Coronary artery (tissue), 2 donors: ENCODE data around the gene DYNC2H1.

Experiments
- DNase-seq: peaks from one replicate; pipeline ENCODE4 v3.0.0-alpha.2; 2017; ENCODE audit warnings: low spot score
- H3K27ac ChIP-seq, 2 donors: fragments of 200-600 bp; sonication (generic); one replicate each; pipeline ENCODE4 v1.5.1; 2016 to 2019
- H3K4me3 ChIP-seq: fragments of 200-600 bp; sonication (generic); 2 replicates; pipeline ENCODE4 v1.5.1; 2016; ENCODE audit warnings: mild to moderate bottlenecking, moderate library complexity
- TF ChIP-seq, protein P1 (sequence below): fragments of 200-600 bp; sonication (generic); IDR thresholded peaks from one replicate; pipeline ENCODE4 v1.5.1; 2019; ENCODE audit warnings: antibody characterized with exemption

Gene DYNC2H1

DNA sequence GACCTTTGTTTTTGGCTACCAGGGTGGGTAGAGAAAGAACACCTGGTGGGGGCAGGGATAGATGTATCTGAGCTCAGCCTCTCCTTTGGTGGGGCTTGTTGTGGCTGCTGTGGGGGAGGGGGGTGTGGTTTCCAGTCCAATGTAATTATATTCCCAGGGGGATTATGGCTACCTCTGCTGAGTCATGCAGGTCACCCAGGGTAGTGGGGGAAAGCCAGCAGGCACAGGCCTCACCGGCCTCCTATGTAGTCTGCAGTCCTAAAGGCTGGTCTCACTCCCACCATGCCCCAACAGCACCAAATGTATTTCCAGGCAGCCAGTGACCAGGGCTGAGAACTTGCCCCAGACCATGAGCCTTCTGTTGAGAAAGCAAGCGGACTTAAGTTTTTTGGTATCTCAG lies 119.6 kb downstream of the DYNC2H1 start:
- Histone ChIP-seq H3K27ac (no peak overlapping the region), H3K4me3 (no peak overlapping the region)
- TF ChIP-seq, protein P1, sequence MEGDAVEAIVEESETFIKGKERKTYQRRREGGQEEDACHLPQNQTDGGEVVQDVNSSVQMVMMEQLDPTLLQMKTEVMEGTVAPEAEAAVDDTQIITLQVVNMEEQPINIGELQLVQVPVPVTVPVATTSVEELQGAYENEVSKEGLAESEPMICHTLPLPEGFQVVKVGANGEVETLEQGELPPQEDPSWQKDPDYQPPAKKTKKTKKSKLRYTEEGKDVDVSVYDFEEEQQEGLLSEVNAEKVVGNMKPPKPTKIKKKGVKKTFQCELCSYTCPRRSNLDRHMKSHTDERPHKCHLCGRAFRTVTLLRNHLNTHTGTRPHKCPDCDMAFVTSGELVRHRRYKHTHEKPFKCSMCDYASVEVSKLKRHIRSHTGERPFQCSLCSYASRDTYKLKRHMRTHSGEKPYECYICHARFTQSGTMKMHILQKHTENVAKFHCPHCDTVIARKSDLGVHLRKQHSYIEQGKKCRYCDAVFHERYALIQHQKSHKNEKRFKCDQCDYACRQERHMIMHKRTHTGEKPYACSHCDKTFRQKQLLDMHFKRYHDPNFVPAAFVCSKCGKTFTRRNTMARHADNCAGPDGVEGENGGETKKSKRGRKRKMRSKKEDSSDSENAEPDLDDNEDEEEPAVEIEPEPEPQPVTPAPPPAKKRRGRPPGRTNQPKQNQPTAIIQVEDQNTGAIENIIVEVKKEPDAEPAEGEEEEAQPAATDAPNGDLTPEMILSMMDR: no peak
- DNase-seq: no peak

DNA sequence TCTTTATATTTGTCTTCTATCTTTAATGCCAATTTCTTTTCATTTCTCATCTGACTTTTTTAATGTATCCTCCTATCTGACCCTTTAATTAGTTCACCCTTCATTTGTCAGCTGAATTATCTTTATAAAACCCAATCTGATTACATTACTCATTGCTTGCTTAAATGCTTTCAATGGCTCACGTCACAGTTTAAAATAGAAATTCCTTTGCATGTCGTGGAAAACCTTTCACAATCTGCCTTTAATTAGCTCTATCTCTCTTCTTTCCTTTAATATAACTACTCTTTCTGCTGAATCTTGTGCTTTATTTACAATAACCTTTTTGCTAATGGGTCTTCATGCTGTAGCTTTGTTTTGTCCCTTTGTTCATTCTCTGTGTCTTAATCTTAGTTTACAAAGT lies 125.7 kb downstream of the DYNC2H1 start:
- no peak overlapping the region for H3K27ac ChIP-seq
- H3K4me3 ChIP-seq: no peak overlapping the region
- TF ChIP-seq, protein P1: no peak
- DNase-seq: no peak

DNA sequence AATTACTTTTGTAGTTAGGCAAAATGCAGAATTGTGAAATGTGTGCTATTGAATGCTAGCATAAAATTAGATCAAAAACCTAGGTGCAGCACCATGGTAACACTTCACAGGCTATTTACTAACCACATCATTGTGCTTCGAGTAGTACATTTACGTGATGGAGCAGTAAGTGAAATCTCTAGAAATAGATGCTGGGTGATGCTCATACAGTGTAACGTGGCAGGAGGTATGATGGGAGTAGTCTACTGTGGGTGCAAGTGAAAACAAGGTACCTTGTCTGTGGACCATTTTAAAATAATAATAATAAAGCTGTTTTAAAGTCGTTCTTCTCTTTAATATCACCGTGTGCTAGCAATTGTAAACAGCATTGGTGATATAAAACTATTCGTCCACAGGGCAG lies 132.3 kb downstream of the DYNC2H1 start:
- TF ChIP-seq, protein P1: no peak
- no peak overlapping the region for H3K4me3 ChIP-seq
- H3K27ac ChIP-seq: no peak overlapping the region
- no peak for DNase-seq

DNA sequence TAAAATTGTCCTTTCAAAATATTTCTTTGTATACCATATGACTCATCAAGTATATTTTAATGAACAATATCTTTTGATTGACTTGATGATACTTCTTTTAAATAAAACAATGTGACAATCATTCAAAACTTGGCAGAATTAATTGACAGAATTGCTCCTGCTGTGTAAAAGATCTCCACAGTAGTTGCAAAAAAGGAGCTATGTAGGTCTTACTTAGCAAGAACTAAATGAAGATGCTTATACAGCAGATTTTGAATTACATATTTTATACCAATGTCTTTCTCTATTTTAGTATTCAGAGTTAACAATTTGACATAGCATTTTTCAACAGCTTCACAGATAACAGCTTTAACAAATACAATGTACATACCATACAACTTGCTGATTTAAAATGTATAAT lies 144.9 kb downstream of the DYNC2H1 start:
- Histone ChIP-seq H3K27ac (no peak overlapping the region), H3K4me3 (no peak overlapping the region)
- TF ChIP-seq, protein P1: no peak
- DNase-seq: no peak

DNA sequence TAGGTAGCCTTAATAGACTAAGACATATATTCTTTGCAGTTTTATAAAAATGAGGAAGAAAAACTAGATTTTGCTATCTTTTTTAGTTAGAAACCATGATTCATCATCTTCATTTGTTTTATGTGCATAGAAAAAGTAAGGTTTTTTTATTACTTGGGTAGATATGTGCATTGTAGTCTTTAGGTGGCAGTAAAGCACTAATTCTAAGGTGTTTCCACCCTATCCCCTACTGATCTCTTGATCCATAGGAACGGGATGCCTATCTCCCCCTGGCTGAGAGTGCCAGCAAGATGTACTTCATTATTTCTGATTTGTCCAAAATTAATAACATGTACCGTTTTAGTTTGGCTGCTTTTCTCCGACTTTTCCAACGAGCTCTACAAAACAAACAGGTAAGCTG lies 148.1 kb downstream of the DYNC2H1 start:
- H3K4me3 ChIP-seq: no peak overlapping the region
- H3K27ac ChIP-seq: no peak overlapping the region
- TF ChIP-seq, protein P1: no peak
- no peak for DNase-seq

DNA sequence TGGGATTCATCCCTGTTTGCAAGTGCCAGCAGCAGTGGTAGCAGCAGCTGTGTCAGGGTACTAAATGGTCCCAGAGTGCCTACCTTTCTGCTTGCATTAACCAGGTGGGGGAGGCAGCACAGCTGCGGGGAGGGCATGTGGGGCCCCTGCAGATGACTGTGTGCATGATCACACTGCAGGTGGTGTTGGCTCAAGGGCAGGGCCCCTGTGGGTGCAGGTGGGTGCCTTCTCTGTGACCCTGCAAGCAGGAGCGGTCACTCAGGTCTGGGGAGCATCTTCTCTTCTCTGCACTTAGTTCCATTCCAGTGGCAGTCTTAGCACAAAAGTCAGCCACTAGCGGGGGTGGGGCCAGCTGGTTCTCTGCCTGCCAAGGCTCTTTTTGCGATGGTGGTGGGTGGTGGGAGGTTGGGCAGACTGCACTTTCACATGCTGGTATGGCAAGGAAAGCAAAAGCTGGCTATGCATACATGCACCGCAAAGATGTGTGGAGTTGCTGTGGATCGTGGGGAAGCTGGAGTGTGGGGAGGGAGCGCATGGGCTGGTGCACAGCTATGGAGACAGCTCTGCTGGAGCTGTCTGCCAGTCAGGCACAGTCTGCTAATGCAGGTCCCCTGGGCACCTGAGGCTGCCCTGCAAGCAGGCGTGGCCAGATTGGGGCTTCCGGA lies 157.1 kb downstream of the DYNC2H1 start:
- DNase-seq: no peak
- H3K27ac ChIP-seq: no peak overlapping the region
- no peak overlapping the region for H3K4me3 ChIP-seq
- TF ChIP-seq, protein P1: no peak

DNA sequence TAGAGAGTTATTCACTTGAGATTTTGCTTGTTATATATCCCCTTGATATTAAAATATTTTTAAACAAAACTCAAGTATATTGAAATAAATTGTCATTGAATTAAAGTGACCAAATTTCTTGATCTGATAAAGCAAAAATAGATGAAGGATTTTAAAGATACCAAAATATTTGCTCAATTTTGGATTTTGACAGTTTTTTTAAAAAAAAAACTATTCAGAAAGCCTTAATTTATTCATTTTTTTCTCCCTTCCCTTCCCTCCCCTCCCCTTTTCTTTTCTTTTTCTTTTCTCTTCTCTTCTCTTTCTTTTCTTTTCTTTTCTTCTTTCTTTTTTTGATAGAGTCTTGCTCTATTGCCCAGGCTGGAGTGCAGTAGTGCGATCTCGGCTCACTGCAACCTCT lies 163.7 kb downstream of the DYNC2H1 start:
- no peak overlapping the region for H3K4me3 ChIP-seq
- no peak for DNase-seq
- TF ChIP-seq, protein P1: no peak
- no peak overlapping the region for H3K27ac ChIP-seq
